NCI-H774 (cell line): ENCODE measurements around the gene DEPDC4.
A peak's percentile ranks its signal among the peaks of the same experiment; 100 is the strongest.

ENCODE experiments used
- DNase-seq: peaks from one replicate; lab custom pipeline; 2025; lab: John Stamatoyannopoulos, UW

DEPDC4 gene

DNA sequence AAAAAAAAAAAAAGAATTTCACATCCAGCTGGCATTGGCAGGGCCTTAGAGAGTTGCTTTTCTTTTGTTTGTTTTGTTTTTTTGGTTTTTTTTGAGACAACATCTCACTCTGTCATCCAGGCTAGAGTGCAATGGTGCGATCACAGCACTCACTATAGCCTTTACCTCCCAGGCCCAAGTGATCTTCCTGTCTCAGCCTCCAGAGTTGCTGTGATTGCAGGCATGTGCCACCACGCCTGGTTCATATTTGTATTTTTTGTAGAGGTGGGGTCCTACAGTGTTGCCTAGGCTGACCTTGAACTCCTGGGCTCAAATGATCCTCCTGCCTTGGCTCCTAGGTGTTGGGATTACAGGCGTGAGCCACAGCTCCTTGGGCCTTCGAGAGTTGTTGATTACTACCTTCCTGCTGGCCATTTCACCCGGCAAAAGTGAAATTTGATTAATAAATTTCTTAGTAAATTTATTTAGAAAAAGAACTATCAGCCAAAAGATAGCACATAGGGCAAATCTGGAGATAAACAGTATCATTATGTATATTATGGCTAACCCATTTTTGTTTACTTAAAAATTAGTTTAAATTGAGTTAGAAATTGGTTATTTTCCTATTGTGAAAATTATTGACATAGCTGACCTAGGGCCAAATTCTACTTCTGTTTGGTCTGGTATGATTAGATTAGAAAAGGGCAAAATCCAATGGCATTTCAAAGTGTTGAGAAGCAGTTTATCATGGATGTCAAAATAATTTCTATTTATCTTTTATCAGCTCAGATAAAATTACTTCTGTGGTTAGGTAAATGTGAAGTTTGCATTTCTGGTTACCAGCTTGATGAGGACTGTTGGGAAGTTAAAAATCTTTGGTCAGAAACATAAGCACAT, 53.6 kb downstream of the DEPDC4 start:
- no peak for DNase-seq

DNA sequence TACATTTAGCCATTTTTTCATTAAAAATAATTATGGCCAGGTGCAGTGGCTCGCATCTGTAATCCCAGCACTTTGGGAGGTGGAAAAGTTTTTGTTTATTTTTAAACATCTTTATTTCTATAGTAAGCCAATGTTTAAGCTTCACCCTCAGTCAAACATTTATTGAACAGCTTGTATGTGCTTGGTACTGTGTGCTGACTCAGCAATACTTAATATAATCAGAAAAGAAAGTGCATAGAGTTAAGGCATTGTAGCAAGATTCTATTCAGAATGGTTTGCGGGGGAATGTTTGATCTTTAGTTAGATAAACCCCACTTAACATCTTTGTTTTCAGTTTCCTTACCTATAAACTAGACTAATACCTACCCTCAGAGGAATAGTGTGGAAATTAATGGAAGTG, 55.2 kb downstream of the DEPDC4 start:
- no peak for DNase-seq

DNA sequence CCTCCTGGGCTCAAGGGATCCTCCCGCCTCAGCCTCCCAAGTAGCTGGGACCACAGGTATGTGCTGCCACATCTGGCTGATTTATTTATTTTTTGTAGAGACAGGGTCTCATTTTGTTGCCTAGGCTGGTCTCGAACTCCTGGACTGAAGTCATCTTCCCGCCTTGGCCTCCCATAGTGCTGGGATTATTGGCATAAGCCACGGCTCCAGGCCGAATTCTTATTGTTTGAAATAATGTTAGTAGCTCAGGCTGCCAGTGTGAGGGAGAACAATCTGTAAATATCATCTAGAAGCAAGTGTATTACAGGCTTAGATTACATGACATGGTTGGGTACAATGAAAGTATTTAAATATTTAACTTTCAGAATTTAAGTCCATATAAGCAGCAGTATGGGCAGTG, 58.0 kb downstream of the DEPDC4 start:
- no peak for DNase-seq

DNA sequence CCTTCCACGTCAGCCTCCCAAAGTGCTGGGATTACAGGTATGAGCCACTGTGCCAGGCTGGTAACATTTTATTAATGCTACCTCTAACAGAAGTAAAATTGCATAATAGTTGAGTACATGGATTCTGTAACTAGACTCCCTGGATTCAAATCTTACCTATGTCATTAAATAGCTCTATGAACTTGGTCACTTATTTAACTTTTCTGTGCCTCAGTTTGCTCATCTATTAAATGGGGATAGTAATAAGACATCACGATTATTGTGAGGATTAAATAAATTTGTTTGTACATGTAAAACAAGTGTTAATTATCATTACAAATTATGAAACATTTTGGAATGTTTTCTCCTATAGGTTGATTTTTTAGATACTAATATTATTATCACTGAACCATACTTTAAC, 59.6 kb downstream of the DEPDC4 start:
- no peak for DNase-seq

DNA sequence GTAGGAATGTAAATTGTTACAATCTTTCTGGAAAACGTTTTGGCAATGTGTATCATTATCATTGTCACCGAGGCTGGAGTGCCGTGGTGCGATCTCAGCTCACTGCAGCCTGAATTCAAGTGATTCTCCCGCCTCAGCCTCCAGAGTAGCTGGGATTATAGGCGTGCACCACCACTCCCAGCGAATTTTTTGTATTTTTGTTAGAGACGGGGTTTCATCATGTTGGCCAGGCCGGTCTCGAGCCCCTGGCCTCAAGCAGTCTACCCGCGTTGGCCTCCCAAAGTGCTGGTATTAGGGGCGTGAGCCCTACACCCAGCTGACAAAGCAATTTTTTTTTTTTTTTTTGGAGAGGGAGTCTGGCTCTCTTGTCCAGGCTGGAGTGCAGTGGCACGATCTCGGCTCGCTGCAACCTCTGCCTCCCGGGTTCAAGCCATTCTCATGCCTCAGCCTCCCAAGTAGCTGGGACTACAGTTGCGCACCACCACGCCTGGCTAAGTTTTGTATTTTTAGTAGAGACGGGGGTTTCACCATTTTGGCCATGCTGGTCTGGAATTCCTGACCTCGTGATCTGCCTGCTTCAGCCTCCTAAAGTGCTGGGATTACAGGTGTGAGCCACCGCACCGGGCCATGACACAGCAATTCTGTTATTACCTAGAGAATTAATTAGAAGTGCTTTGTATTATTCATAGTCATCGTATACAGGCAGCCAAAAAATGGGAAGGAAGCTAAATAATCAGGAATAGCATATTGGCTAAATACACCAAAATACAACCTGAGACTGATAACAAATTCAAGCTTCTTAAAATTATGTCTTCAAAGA, 65.1 kb downstream of the DEPDC4 start:
- no peak for DNase-seq

DNA sequence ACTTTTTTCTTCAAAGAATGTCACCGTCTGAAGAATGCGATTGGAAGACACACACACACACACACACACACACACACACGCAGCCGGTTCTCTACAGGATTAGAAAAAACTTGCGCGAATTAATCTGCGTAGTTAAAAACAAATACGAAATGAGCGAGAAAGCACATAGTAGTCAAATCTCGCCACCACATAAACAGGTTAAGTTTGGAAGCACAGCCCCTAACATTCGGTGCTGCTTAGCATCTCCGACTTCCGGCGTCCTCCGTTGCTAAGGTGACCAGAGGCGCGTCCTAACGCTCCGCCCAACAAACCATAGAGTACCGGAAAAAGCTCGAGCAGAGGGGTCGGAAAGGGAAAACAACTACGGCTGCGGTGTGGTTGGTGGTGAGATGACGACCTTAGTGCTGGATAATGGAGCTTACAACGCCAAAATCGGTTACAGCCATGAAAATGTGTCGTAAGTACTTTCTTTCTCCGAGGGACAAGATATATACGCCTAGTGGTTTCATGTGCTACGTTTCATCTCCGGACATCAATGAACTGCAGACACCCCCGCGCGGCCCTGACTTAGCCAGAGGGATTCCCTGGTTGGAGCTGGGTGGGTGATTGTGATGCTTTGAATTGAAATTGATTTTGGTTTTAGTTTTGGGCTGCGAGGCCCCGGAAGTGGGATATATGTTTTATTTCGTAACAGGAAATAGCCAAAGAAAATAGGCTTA, 66.3 kb downstream of the DEPDC4 start, which contains the start of gene ACTR6:
TSS of gene ACTR6 (plus strand) at position 353 of the 719 bp plus-strand sequence. CDS start at position 390, 37 bp downstream.
- DNase-seq = peak; percentile 93

DNA sequence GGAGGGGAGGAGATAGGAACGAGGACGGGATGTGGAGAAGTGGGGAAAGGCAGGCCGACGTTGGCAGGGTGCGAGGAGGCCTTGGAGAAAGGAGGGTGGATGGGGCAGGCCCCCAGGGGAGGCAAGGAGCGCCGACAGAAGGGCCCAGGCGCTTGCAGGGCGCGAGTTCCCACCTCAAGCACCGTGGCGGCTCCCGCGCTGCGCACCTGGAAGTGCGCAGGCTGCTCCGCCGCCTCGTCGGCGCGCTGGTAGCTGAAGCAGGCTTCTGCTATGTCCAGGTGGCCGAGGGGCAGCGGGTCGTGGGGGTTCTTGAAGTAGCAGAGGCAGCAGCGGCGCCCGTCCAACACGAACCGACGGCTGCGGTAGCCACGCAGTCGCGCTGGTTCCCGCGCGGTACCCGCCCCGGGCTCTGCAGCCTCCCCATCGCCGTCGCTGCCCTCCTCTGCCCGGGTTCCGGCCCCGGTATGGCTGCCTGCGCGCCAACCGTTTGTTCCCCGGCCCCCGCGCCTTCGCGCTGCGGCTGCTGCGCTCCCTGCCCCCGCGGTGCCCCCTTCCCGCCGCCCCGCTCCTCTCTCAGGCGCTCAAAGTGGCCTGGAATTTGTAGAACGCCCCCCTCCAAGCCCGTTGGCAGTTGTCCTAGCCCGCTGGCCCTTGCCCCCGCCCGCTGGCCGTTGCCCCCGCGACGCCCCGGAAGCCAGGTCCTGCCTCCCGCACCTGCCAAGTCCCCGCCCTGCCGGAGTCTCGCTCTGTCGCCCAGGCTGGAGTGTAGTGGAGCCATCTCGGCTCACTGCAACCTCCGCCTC, 67.3 kb downstream of the DEPDC4 start:
- DNase-seq = peak; percentile 87

DNA sequence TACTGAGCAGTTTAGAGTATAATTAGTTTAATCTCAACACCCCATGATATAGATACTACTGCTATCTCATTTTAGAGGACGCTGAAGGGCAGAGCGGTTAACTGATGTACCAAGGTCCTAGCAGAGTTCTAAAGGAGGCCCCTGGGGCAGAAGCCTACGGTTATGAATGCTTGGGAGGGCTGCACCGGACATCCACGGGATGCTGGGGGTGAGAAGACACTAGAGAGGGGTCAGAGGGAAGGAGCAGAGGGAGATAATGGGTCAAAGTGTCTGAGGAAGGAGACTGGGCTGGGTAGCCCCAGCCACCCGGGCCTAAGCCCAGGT, 67.9 kb downstream of the DEPDC4 start:
- no peak for DNase-seq

DNA sequence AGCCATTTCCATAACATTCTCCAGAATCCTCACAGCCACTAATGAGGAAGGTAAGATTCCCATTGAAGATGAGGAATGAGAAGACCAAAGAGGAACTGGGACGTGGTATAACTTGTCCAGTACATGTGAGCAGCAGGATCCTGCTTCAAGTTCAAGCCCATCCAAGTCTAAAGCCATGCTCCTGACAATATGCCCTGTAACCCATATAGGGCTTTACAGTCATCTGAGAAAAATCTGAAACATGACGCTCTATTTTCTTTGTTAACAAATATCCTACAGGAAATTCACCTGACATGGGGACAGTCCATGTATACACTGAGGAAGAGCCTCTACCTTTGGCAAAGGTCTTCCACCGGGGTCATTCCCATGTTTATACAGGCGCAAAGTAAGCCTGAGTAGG, 69.4 kb downstream of the DEPDC4 start:
- no peak for DNase-seq

DNA sequence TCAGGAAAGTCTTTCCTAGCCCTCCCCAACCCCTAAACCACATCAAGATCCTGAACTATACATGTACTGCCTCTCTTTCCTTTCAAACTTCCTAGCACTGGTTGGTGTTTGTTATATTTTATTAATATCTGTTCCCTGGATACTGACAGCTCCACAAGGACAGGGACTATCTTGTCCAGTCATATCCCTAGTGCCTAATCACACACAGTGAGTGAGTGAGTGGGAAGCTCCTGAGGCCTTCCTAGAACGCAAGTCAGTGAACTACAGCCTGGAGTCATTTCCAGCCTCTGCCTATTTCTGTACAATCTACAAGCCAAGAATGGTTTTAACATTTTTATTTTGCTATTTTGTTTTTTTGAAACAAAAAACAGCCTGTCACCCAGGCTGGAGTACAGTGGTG, 73.8 kb downstream of the DEPDC4 start:
- no peak for DNase-seq
